GM19023 (cell line): ENCODE results near the gene CORO2B.

Source experiments
- ATAC-seq: cut with Tn5 transposase; IDR thresholded peaks from one replicate; pipeline ENCODE4 v1.9.1; 2021; ENCODE audit warnings: mild to moderate bottlenecking, moderate library complexity; ENCODE audit not compliant: unreplicated experiment

CORO2B gene, protein sequence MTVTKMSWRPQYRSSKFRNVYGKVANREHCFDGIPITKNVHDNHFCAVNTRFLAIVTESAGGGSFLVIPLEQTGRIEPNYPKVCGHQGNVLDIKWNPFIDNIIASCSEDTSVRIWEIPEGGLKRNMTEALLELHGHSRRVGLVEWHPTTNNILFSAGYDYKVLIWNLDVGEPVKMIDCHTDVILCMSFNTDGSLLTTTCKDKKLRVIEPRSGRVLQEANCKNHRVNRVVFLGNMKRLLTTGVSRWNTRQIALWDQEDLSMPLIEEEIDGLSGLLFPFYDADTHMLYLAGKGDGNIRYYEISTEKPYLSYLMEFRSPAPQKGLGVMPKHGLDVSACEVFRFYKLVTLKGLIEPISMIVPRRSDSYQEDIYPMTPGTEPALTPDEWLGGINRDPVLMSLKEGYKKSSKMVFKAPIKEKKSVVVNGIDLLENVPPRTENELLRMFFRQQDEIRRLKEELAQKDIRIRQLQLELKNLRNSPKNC

DNA sequence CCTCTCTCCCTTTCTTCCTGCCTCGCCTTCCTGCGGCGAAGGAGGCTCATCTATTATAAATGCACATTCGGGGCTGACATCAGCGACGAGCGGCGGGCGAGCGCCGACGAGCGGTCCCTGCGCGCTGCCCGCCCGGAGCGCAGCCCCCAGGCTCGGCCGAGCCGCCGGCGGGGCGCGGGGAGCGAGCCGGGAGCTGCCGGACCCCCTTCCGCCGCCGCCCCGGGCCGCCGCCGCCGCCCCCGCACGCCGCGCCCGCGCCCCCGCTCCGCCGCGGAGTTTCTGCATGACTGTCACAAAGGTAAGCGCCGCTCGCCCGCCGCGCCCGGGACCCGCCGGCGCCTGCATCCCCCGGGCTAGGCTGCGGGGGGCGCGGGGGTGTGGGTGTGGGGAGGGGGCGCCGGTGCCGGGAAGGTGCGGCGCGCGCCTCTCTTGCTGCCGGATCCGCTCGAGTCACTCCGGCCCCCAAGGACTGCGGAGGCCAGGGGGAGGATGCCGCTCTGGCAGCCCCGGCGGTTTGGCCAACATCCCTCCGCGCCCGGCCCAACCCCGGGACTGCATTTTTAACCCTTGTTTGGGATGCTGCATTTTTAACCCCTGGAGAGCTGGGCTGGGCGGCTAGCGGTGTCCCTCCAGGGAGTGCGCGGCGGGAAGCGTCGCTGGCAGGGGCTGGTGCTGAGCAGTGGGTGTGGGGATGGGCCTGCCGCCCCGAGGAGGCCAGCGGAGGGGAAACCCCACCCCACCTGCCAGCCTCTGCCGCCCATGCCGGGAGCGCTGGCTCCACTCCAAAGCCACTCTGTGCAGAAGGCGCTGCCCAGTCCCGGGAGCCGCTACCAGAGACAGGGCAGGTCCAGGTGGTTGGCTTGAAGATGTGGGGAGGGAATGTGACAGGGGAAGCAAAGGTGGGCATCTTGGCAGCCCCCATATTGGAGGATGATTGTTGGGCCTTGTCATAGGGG lies at the start of gene CORO2B:
CORO2B (plus strand) TSS at position 14 of the 956 bp plus-strand sequence; CDS start at position 284, 270 bp downstream.
- no peak for ATAC-seq

DNA sequence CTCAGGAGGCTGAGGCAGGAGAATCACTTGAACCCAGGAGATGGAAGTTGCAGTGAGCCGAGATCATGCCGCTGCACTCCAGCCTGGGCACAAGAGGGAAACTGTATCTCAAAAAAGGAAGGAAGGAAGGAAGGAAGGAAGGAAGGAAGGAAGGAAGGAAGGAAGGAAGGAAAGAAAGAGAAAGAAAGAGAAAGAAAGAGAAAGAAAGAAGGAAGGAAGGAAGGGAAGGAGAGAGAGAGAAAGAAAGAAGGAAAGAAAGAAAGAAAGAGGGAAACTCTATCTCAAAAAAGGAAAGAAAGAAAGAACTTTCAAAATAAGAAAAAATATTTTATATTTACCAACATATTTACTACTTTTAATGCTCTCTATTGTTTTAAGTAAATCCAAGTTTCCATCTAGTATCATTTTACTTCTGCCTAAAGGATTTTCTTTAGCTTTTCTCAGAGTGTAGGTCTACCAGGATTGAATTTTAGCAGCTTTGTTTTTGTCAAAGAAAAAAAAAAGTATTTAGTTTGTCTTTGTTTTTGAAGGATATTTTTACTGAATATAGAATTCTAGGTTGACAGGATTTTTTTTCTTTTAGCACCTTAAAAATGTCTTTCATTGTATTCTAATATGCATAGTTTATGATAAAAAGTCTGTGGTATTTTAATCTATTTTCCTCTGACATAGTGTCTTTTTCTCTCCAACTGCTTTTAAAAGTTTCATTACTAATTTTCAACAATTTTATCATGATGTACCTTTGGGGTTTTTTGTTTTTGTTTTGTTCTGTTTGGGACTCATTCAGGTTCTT lies 47.2 kb upstream of the CORO2B start:
- ATAC-seq, result no peak

DNA sequence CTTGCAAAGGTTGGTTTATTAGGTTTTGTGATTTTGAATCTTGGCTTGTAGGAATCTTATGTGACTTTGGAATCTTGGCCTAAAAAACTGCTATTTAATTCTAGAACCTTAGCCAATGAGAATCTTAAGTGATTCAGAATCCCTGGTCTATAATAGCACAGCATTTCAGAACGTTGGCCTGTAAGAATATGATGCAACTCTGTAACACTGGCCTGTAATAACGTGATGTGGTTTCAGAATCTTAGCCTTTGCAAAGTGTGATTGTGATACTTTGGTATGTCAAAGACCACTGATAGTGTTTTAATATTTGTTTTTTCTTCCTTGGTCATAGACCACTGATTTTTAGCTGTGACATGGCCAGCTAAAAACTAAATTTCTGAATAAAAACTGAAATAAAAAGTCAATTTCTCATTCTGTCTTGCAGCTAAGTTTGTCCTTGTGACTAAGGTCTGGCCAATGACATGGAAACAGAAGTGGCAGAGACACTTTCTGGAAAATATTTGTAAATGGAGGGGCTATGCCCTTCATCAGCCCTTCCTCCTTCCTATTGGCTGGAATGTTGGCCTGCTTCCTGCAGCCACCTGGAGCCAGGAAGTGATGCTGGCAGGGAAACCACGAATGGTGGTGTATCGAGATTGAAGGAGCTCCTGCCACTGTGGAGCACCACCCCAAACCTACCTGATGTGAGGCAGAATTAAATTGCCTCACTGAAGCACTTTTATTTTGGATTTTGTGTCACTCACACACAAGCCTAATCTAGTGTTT lies 42.3 kb upstream of the CORO2B start:
- no peak for ATAC-seq

DNA sequence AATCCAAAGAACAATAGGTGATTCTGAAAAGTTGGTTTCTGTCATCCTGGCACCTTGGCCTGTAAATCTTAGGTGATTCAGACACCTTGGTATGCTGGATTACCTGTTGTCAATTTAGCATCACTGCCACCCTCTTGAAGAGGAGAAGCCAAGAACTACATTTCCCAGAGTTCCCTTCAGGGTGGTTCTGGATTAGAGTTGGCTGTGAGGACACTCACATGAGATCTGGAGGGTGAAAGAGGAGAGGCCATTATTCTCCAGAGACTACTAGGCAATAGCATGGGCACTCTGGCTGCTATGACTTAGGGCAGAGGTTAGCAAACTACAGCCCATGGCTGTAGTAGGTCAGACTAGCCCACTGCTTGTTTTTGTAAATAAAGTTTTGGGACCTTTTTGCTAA lies 41.7 kb upstream of the CORO2B start:
- no peak for ATAC-seq

DNA sequence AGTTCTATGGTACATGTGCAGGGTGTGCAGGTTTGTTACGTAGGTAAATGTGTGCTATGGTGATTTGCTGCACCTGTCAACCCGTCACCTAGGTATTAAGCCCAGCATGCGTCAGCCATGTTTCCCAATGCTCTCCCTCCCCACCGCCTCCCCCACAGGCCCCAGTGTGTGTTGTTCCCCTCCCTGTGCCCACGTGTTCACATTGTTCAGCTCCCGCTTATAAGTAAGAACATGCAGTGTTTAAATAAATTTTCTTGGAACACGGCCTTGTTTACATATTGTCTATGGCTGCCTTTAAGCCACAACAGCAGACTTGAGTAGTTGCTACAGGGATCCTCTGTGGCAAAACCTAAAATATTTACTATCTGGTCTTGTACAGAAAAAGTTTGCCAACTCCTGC lies 41.3 kb upstream of the CORO2B start:
- ATAC-seq, result no peak

- no peak for ATAC-seq
Observed at GRCh38 chr15:68538311-68538710, 40.5 kb upstream of the CORO2B start.

DNA sequence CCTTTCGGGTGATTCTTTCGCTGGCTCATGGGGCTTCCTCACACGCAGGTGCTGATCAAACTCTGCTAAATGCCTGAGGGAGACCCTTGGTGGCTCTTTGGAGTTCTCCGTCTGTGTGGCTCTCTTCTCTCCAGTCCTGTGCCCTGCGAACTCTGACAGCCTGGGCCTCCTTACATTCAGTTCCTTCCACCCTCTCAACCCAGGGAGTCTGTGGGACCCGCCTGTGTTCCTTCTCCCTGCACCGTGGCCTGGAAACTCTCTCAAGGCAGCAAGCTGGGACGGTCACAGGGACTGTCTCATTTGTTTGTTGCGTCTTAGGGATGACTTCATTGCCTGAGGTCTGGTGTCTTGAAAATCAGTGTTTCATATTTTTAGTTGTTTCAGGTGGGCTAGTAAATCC lies 37.0 kb upstream of the CORO2B start:
- no peak for ATAC-seq

DNA sequence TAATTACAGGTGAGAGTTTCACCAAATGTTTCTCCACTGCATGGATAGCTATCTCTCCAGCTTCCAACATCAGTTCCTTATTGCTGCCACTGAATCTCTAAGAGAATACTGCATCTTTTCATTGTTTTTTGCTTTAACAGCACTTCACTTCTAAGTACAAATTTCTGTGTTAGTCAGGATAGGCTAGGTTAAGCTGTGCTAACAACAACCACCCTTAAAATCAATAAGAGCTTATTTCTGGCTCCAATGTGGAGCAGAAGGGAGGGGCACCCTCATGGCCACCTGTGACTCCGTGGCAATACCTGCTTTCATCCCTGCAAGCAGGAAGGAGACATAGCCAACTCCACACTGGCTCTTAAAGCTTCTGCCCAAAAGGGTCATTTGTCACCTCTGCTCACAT lies 36.4 kb upstream of the CORO2B start:
- no peak for ATAC-seq

DNA sequence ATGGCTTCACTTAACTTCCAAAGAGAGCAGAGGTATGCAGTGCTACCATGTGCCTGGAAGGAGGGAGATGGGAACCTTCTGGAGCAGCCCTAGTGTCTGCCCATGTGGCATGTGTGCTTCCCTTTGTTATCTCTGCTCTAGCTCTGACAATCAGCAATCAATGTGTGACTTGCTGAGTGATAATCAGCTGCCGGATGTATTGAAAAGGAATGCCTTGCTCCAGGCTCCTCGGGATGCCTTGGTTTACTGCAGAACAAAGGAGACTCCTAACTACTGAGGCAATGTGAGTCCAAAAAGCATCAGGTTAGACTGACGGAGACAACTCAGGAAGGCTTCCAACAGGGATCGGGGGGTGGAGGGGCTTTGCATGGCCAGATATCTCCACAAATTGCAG lies 36.0 kb upstream of the CORO2B start:
- ATAC-seq, result no peak

GRCh38 chr15:68543165-68544008 lies 35.4 kb upstream of the CORO2B start:
- ATAC-seq, result no peak

GRCh38 chr15:68546318-68546717 lies 32.5 kb upstream of the CORO2B start:
- ATAC-seq, result no peak

DNA sequence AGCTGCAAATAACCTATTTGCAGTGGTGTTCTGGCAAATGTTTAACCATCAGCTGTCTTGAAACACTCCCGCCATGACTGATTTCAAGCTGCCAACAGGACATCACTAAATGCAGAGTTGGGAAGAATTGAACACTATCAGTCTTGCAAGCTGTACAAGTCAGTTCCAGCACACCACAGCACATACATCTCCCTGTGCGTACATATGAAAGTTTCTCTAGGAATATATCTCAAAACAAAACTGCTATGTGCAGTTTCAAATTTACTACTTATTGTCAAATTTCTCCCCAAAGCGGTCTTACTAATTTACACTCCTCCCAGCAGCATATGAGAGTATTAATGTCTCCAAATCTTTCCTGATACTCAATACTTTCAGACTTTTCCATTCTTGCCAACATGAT lies 30.4 kb upstream of the CORO2B start:
- ATAC-seq, result no peak

DNA sequence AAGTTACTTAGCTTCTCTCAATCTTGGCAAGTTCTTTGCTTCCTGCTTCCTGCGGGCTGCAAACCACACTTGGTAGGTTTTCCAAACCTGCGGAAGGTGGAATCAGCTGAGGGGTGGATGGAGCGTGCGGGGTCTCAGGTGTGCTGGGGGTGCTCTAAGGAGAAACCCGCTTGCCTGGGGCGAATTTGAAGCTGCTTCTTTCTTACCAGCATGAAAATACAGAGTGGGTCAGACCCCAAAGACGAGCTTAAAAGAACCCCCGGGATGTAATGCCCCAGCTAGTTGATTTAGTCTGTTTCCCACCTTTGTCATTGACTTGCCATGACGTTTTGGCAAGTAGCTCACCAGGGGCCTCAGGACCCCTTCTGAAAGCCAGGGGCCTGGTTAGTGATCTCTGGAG lies 28.8 kb upstream of the CORO2B start:
- ATAC-seq, result no peak

GRCh38 chr15:68550498-68551295 lies 28.1 kb upstream of the CORO2B start:
- ATAC-seq, result no peak

- no peak for ATAC-seq
Observed at GRCh38 chr15:68551296-68551635, 27.5 kb upstream of the CORO2B start.

DNA sequence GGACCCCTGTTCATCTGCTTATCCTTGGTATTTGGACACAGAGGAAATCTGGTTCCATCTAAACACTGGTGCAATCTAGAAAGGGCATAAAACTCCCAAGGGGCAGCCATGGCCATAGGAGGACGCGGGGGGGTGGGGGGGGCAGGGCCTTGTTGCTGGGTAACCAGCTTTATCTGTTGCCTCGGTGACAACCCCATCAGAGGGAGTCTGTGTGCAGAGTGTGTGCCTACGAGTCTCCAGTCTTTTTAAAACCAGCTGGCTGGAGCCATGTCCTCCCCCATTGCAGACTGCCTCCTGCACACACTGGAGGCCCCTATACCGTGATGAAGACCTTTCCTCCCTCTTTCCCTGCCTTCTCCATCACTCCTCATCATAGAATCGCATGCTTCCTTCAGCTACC lies 26.4 kb upstream of the CORO2B start:
- no peak for ATAC-seq

GRCh38 chr15:68552773-68553172 lies 26.0 kb upstream of the CORO2B start:
- no peak for ATAC-seq

DNA sequence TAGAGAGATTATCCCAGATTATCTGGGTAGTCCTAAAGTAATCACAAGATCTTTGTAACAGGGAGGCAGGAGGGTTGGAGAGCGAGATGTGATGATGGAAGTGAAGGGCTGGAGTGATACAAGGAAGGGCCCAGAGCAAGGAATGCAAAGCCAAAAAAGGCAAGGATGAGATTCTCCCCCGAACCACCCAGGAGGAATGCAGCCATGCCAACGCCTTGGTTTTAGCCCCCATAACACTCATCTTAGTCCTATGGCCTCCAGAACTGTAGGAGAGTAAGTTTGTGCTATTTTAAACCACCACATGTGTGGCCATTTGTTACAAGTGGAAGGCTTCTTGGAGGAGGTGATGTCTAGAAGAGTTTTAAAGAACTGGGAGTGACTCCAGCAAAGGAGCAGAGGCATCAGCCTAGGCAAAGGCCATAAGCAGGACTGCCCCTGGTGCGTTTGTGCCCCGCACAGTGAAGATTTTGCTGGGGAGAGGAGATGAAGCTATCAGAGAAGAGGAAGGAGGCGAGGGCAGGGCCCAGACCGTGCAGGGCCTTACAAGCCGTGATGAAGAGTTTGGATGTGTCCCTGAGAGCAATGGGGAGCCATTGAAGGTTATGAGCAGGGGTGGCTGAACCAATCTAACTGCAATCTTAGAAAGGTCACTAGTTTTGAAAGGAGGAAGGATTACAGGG lies 25.3 kb upstream of the CORO2B start:
- ATAC-seq, result no peak
